Endothelial cell (in vitro differentiated cells): Measurements from ENCODE around the gene HIGD1A. TPM values are rescaled to one million over a fixed set of nuclear protein-coding genes. Genes with fewer than 3 reads are reported as not detected.

Source experiments
- DNase-seq: peaks from one replicate; pipeline ENCODE4 v3.0.0; 2021; ENCODE audit warnings: low spot score
- H3K27ac Mint-ChIP-seq: one replicate; pipeline ENCODE4 v1.8.0; 2021; ENCODE audit warnings: mixed read lengths, inconsistent platforms; ENCODE audit not compliant: unreplicated experiment
- H3K27me3 Mint-ChIP-seq: one replicate; pipeline ENCODE4 v1.8.0; 2021; ENCODE audit warnings: mild to moderate bottlenecking, moderate library complexity, mixed read lengths, inconsistent platforms; ENCODE audit not compliant: unreplicated experiment
- H3K36me3 Mint-ChIP-seq: one replicate; pipeline ENCODE4 v1.8.0; 2021; ENCODE audit warnings: mild to moderate bottlenecking, low read depth, mixed read lengths, inconsistent platforms; ENCODE audit not compliant: unreplicated experiment
- H3K4me1 Mint-ChIP-seq: one replicate; pipeline ENCODE4 v1.8.0; 2021; ENCODE audit warnings: mild to moderate bottlenecking, mixed read lengths, inconsistent platforms; ENCODE audit not compliant: unreplicated experiment
- H3K4me3 Mint-ChIP-seq: one replicate; pipeline ENCODE4 v1.8.0; 2021; ENCODE audit warnings: mild to moderate bottlenecking, mixed read lengths, inconsistent platforms; ENCODE audit not compliant: unreplicated experiment
- H3K9me3 Mint-ChIP-seq: one replicate; pipeline ENCODE4 v1.8.0; 2021; ENCODE audit warnings: mixed read lengths, inconsistent platforms; ENCODE audit not compliant: unreplicated experiment
- CTCF ChIP-seq: fragments of 200-600 bp; sonication (generic); IDR thresholded peaks from one replicate; pipeline ENCODE4 v1.5.0; 2021; ENCODE audit warnings: antibody characterized with exemption; ENCODE audit not compliant: unreplicated experiment
- total RNA-seq: library from RNA; stranded (reverse); fragmentation: NEBNext Ultra II Directional; extraction: Animal tissue kit (Norgen Biotek cat#: 25700); gene quantifications from one replicate; pipeline ENCODE4 v1.2.1, GENCODE V29; 2021; ENCODE audit not compliant: unreplicated experiment

The HIGD1A gene
- total RNA-seq, 1 donor from 2014 or later: 60.7 TPM

DNA sequence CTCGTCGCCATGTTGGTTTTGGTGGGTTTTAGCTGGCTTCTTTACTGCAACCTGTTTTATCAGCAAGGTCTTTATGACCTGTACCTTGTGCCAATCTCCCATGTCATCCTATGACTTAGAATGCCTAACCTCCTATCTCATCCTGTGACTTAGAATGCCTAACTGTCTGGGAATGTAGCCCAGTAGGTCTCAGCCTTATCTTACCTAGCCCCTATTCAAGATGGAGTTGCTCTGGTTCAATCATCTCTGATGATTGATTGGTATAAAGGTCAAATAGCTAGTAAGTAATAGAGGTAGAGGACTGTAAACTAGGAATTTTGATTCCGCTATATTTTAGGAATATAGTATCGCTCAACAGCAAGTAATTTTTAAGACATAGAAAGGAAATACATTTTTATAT, 3.6 kb upstream of the HIGD1A start:
- Mint-ChIP-seq H3K27me3 (peaks cover 6% of the 10 kb centered on the region), H3K9me3 (no peaks in the 10 kb centered on the region), H3K4me3 (no peak overlapping the region), H3K4me1 (peaks cover 25% of the 10 kb centered on the region), H3K36me3 (peaks cover 2% of the 10 kb centered on the region), H3K27ac (no peak overlapping the region)
- no peak for TF ChIP-seq CTCF
- no peak for DNase-seq

DNA sequence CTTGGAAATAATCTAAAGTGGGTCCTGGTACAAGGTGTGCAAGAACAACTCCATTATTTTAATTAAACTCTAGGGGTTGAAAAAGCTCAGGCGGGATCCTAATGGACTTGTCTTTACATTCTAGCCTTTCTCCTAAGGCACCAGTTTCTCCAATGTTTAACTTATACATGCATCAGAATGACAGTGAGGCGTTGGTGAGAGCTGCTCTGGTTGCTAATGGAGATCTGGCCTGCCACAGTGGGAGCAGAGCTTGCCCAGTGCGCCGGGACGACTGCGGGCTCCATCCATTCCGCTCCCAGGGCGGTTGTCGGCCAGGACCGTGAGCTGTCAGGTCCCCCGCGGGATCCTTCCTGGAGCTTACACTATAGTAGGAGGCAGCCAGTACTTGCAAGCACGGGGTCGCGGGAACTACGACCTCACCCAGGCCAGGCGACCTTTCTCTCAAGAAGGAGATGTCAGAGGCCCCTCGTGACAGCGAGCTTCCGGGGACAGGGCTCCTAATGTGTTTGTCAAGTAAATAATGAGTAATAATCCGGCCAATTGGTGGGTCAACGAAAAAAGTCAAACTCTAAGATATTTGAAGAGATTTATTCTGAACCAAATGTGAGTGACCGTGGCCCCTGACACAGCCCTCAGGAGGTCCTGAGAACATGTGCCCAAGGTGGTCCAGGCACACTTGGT, 991 bp upstream of the HIGD1A start:
- no peak for TF ChIP-seq CTCF
- DNase-seq: peak; percentile 38
- H3K27me3 Mint-ChIP-seq: peaks cover 7% of the 10 kb centered on the region
- no peak overlapping the region for H3K27ac Mint-ChIP-seq
- H3K4me3 Mint-ChIP-seq: peak overlapping the region; percentile 99
- H3K36me3 Mint-ChIP-seq: peaks cover 10% of the 10 kb centered on the region
- peaks cover 25% of the 10 kb centered on the region for H3K4me1 Mint-ChIP-seq
- no peaks in the 10 kb centered on the region for H3K9me3 Mint-ChIP-seq

DNA sequence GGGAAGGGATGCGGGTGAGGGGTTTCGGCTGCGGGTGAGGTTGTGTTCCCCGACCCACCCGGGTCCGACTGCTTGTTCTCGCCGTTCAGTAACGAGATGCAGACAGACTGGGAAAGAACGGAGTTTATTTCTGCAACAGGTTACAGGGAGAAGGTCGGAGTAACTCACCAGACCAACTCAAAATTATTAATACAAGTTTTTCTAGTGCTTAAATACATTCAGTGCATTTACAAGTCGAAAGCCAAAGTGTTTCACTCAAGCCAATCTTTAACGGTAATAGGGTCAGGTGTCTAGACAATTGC, 492 bp upstream of the HIGD1A start:
- Mint-ChIP-seq H3K9me3 (no peaks in the 10 kb centered on the region), H3K4me3 (peak overlapping the region; percentile 99), H3K27me3 (peaks cover 7% of the 10 kb centered on the region), H3K36me3 (peaks cover 11% of the 10 kb centered on the region), H3K4me1 (peaks cover 25% of the 10 kb centered on the region), H3K27ac (no peak overlapping the region)
- DNase-seq: no peak
- no peak for TF ChIP-seq CTCF

DNA sequence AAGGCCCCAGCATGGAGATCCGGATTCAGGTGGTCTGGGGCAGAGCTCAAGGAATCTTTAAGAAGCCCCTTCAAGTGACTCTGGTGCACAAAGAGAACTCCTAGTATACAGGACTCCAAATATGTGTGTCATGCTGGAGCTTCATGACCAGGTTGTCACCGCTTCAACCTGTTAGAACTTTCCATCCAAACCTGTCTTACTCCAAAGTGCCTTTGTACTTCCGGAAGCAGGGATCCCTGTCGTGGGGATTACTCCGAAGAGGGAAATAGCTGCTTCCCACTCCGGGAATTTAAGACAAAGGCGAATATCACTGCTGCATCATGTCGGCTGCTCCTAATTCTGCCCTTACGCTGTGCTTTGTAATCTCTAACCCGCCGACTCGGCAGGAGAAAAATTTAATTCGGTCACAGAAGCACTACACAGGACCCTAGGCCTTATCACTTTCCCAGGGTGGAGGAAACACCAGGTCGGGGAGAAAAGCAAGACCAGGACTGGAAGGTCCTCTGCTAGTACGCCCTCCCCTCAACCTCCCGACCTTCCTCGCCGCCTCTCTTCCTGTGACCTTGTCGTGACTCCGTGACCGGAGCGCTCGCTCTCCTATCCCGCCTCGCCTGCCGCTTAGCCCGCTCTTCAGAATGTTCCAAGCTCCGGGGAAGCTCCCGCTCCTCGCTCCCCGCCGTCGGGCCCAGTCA, 730 bp downstream of the HIGD1A start:
- Mint-ChIP-seq H3K9me3 (no peaks in the 10 kb centered on the region), H3K27me3 (peaks cover 7% of the 10 kb centered on the region), H3K27ac (peak overlapping the region; percentile 99), H3K36me3 (peaks cover 11% of the 10 kb centered on the region), H3K4me1 (peaks cover 25% of the 10 kb centered on the region), H3K4me3 (peak overlapping the region; percentile 99)
- TF ChIP-seq CTCF: no peak
- peak; percentile 42 for DNase-seq

DNA sequence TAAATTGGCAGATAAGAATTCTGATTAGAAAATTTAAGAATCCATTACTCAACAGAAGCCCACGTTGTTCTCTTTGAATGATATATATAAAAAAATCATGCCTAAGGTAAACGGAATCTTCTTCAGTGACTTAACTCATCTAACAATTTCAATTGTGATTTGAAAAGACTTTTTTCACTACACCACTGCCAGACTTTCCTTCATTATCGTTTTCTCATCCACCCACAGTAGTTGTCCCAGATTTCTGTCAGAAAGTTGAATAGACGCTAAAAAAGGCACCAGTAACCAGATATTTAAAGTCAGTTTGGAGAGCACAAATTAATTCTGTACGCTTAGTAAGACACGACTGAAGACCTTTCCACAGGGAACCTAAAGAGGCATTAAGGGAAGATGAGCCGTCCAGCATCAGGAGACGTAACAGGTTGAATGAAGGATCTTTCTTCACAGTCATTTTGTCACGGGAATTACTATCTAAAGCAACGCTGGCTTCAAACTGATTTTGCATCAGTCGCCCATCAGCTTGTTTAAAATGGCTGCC, 1.3 kb downstream of the HIGD1A start:
- peaks cover 7% of the 10 kb centered on the region for H3K27me3 Mint-ChIP-seq
- peak overlapping the region; percentile 99 for H3K27ac Mint-ChIP-seq
- H3K9me3 Mint-ChIP-seq: no peaks in the 10 kb centered on the region
- TF ChIP-seq CTCF: no peak
- peaks cover 25% of the 10 kb centered on the region for H3K4me1 Mint-ChIP-seq
- DNase-seq: no peak
- H3K36me3 Mint-ChIP-seq: peaks cover 11% of the 10 kb centered on the region
- H3K4me3 Mint-ChIP-seq: peak overlapping the region; percentile 99
